ENCODE measurements around the gene NOTUM.

Gene NOTUM

GRCh38 chr17:81994593-81995462 lies 33.8 kb upstream of the NOTUM start:
- Histone ChIP-seq H3K27me3 (ENCODE audit: insufficient read depth, low read length) (no peaks in the 10 kb centered on the region), H3K4me2 (ENCODE audit: low read length) (no peak overlapping the region), H2BK12ac (ENCODE audit: low read length) (no peak overlapping the region), H3K79me2 (ENCODE audit: control insufficient read depth, insufficient read depth, low read length, poor library complexity) (no peaks in the 10 kb centered on the region), H4K12ac (ENCODE audit: low read depth, low read length) (no peak overlapping the region), H3K14ac (ENCODE audit: low read length) (no peak overlapping the region), H3K36me3 (ENCODE audit: control insufficient read depth in 1 of 2, insufficient read depth in 2 of 2, low read length in 2 of 2) (peaks cover 7 to 17% of the 10 kb centered on the region in 2 experiments), H3K27ac (ENCODE audit: low read depth, low read length) (no peak overlapping the region), H3K9ac (ENCODE audit: low read length) (no peak overlapping the region), H3K4me3 (ENCODE audit: low read depth, low read length) (no peak overlapping the region), H3K4ac (ENCODE audit: low read depth, low read length) (no peak overlapping the region), H4K8ac (ENCODE audit: low read depth, low read length) (no peak overlapping the region), H3K79me1 (ENCODE audit: low read length) (peaks cover 10% of the 10 kb centered on the region), H3K18ac (ENCODE audit: low read length) (no peak overlapping the region), H4K91ac (ENCODE audit: low read depth, low read length) (peak overlapping the region; percentile 13), H2AK5ac (ENCODE audit: low read length) (no peak overlapping the region), H3K4me1 (ENCODE audit: control insufficient read depth in 1 of 2, insufficient read depth in 2 of 2, low read length in 2 of 2) (peaks cover 19 to 22% of the 10 kb centered on the region in 2 experiments), H3K23ac (ENCODE audit: low read length) (no peak overlapping the region), H2AFZ (ENCODE audit: insufficient read depth, low read length, poor library complexity) (no peak overlapping the region), H2BK120ac (ENCODE audit: insufficient read depth, low read length, poor library complexity) (no peak overlapping the region), H2BK5ac (ENCODE audit: low read depth, low read length, poor library complexity) (no peak overlapping the region), H3K9me3 (ENCODE audit: insufficient read depth, low read depth, low read length) (peaks cover 9% of the 10 kb centered on the region)
- WGBS (ENCODE audit: extremely low coverage, insufficient coverage, insufficient read length), result no CpG with 5 or more reads among the region's 39 CpGs
- DNase-seq, result peak in 1 of 2 donors; percentile 7

- peaks cover 10% of the 10 kb centered on the region for H3K79me1 ChIP-seq (ENCODE audit: low read length)
- peak in 1 of 2 donors; percentile 15 for DNase-seq
- no peak overlapping the region for H3K23ac ChIP-seq (ENCODE audit: low read length)
- H4K8ac ChIP-seq (ENCODE audit: low read depth, low read length), result no peak overlapping the region
- no peak overlapping the region for H2BK5ac ChIP-seq (ENCODE audit: low read depth, low read length, poor library complexity)
- H3K9ac ChIP-seq (ENCODE audit: low read length), result no peak overlapping the region
- no peak overlapping the region for H3K4ac ChIP-seq (ENCODE audit: low read depth, low read length)
- no peak overlapping the region for H3K4me2 ChIP-seq (ENCODE audit: low read length)
- no peak overlapping the region for H3K18ac ChIP-seq (ENCODE audit: low read length)
- H3K27me3 ChIP-seq (ENCODE audit: insufficient read depth, low read length), result no peaks in the 10 kb centered on the region
- H4K12ac ChIP-seq (ENCODE audit: low read depth, low read length), result no peak overlapping the region
- H3K9me3 ChIP-seq (ENCODE audit: insufficient read depth, low read depth, low read length), result peaks cover 9% of the 10 kb centered on the region
- peaks cover 19 to 22% of the 10 kb centered on the region in 2 experiments for H3K4me1 ChIP-seq (ENCODE audit: control insufficient read depth in 1 of 2, insufficient read depth in 2 of 2, low read length in 2 of 2)
- H3K4me3 ChIP-seq (ENCODE audit: low read depth, low read length), result no peak overlapping the region
- peak overlapping the region; percentile 17 for H4K91ac ChIP-seq (ENCODE audit: low read depth, low read length)
- no peak overlapping the region for H3K14ac ChIP-seq (ENCODE audit: low read length)
- H2BK120ac ChIP-seq (ENCODE audit: insufficient read depth, low read length, poor library complexity), result no peak overlapping the region
- no peak overlapping the region for H3K27ac ChIP-seq (ENCODE audit: low read depth, low read length)
- no peaks in the 10 kb centered on the region for H3K79me2 ChIP-seq (ENCODE audit: control insufficient read depth, insufficient read depth, low read length, poor library complexity)
- WGBS (ENCODE audit: extremely low coverage, insufficient coverage, insufficient read length), result no CpG with 5 or more reads among the region's 37 CpGs
- no peak overlapping the region for H2AFZ ChIP-seq (ENCODE audit: insufficient read depth, low read length, poor library complexity)
- peak overlapping the region; percentile 9 for H2AK5ac ChIP-seq (ENCODE audit: low read length)
- no peak overlapping the region for H2BK12ac ChIP-seq (ENCODE audit: low read length)
- H3K36me3 ChIP-seq (ENCODE audit: control insufficient read depth in 1 of 2, insufficient read depth in 2 of 2, low read length in 2 of 2), result peaks cover 7 to 17% of the 10 kb centered on the region in 2 experiments
Observed at GRCh38 chr17:81993729-81994592, 33.0 kb upstream of the NOTUM start.

GRCh38 chr17:81992306-81993102 lies 31.5 kb upstream of the NOTUM start:
- peak overlapping the region; percentile 34 for H2AK5ac ChIP-seq (ENCODE audit: low read length)
- peak in 1 of 2 donors; percentile 48 for DNase-seq
- peak overlapping the region; percentile 55 for H2BK12ac ChIP-seq (ENCODE audit: low read length)
- peaks cover 7 to 17% of the 10 kb centered on the region in 2 experiments for H3K36me3 ChIP-seq (ENCODE audit: control insufficient read depth in 1 of 2, insufficient read depth in 2 of 2, low read length in 2 of 2)
- H4K91ac ChIP-seq (ENCODE audit: low read depth, low read length), result peak overlapping the region; percentile 78
- no peak overlapping the region for H3K4me3 ChIP-seq (ENCODE audit: low read depth, low read length)
- no peak overlapping the region for H3K4me2 ChIP-seq (ENCODE audit: low read length)
- H3K27me3 ChIP-seq (ENCODE audit: insufficient read depth, low read length), result no peaks in the 10 kb centered on the region
- H3K9ac ChIP-seq (ENCODE audit: low read length), result peak overlapping the region; percentile 19
- no peak overlapping the region for H2AFZ ChIP-seq (ENCODE audit: insufficient read depth, low read length, poor library complexity)
- no peaks in the 10 kb centered on the region for H3K79me2 ChIP-seq (ENCODE audit: control insufficient read depth, insufficient read depth, low read length, poor library complexity)
- H2BK5ac ChIP-seq (ENCODE audit: low read depth, low read length, poor library complexity), result peak overlapping the region; percentile 2
- H3K4me1 ChIP-seq (ENCODE audit: control insufficient read depth in 1 of 2, insufficient read depth in 2 of 2, low read length in 2 of 2), result peaks cover 18 to 19% of the 10 kb centered on the region in 2 experiments
- peak overlapping the region; percentile 28 for H3K18ac ChIP-seq (ENCODE audit: low read length)
- WGBS (ENCODE audit: extremely low coverage, insufficient coverage, insufficient read length), result no CpG with 5 or more reads among the region's 31 CpGs
- peak overlapping the region; percentile 70 for H2BK120ac ChIP-seq (ENCODE audit: insufficient read depth, low read length, poor library complexity)
- peaks cover 9% of the 10 kb centered on the region for H3K79me1 ChIP-seq (ENCODE audit: low read length)
- peak overlapping the region; percentile 49 for H4K8ac ChIP-seq (ENCODE audit: low read depth, low read length)
- H3K27ac ChIP-seq (ENCODE audit: low read depth, low read length), result peak overlapping the region; percentile 42
- peak overlapping the region; percentile 28 for H4K12ac ChIP-seq (ENCODE audit: low read depth, low read length)
- H3K4ac ChIP-seq (ENCODE audit: low read depth, low read length), result peak overlapping the region; percentile 33
- H3K23ac ChIP-seq (ENCODE audit: low read length), result no peak overlapping the region
- peak overlapping the region; percentile 50 for H3K14ac ChIP-seq (ENCODE audit: low read length)
- peaks cover 9% of the 10 kb centered on the region for H3K9me3 ChIP-seq (ENCODE audit: insufficient read depth, low read depth, low read length)

Measured in trophoblast cell (in vitro differentiated cells and primary cell).